GM10266 (cell line): Measurements from ENCODE around the gene RBMS2.
"Not testable (repeated sequence)": the region's sequence is repeated elsewhere in the genome, so short reads cannot be mapped to it uniquely, and the experiment has no call there.

Source experiments
- DNase-seq: peaks from one replicate; pipeline ENCODE4 v3.0.0; 2012; ENCODE audit errors: extremely low spot score
- CTCF ChIP-seq: IDR thresholded peaks from 2 replicates; pipeline ENCODE4 v1.5.1; 2012; ENCODE audit warnings: mild to moderate bottlenecking, low read depth; ENCODE audit not compliant: control insufficient read depth, insufficient read depth; ENCODE audit errors: missing control alignments

RBMS2 gene

GRCh38 chr12:56484566-56484965 is 37.1 kb upstream of the RBMS2 start:
- DNase-seq, result no peak
- no peak for TF ChIP-seq CTCF

DNA sequence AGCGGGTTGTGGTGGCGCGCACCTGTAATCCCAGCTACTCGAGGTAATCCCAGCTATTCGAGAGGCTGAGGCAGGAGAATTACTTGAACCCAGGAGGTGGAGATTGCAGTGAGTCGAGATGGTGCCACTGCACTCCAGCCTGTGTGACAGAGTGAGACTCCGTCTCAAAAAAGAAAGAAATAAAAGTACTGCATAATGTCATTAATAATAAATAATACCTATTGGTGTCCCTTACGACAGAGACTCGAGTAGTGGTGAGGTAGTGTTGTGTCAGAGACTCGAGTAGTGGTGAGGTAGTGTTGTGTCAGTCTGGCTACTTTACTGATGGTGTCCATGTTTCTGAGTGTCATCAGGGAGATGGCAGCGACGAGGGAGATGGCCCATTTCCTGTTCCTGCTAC is 34.9 kb upstream of the RBMS2 start:
- DNase-seq, result no peak
- no peak for TF ChIP-seq CTCF

DNA sequence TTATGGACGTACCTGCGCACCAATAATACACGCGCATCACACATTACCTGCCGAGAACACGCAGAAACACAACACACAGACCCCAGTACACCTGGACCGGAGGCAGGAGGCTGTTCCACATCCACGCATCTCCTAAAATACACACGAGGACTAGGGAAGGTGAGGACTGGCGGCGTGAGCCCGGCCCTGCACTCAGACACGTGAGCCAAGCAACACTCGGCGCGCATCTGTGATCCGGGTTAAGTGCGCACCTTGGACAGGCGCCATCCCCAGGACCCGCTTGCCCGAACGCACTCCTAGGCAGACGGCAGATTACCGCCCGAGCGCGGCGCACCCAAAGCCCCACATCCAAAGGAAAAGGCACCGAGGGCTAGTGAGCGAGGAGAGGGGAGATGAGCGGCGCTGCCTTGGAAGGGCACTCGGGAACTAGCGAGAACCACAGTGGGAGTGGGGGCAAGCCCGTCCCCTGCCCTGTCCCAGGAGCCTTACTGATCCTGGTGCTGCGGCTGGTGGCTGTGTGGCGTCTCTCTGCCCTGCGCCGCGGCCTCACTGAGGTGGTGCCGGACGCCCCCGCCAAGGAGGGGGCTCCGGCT is 34.1 kb upstream of the RBMS2 start:
- no peak for TF ChIP-seq CTCF
- peak; percentile 38 for DNase-seq

GRCh38 chr12:56488041-56488955 is 33.3 kb upstream of the RBMS2 start, which contains the start of gene GLS2:
TSS of gene GLS2 (minus strand) at chr12:56488161. CDS start at chr12:56488118, 43 bp downstream.
- peak; percentile 94 for DNase-seq
- TF ChIP-seq CTCF, result no peak

DNA sequence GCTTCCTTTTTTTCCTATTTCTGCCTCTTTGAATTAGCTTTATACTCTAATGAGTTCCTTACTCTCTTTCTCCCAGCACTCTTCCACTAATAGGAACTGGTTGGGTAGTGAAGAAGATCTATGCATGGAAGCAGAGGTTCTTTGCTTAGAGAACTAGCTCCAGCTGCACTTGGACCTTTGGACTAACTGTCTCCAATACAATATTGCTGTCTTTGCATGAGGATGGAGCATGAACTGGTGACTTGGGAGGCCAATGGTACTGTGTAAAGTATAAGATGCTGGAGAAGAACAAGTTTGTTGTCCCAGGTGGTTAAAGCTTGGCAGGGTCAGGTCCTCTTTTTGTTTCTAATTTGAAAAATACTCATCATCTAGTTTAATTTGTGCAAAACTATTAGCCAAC is 31.3 kb upstream of the RBMS2 start:
- DNase-seq, result no peak
- no peak for TF ChIP-seq CTCF

DNA sequence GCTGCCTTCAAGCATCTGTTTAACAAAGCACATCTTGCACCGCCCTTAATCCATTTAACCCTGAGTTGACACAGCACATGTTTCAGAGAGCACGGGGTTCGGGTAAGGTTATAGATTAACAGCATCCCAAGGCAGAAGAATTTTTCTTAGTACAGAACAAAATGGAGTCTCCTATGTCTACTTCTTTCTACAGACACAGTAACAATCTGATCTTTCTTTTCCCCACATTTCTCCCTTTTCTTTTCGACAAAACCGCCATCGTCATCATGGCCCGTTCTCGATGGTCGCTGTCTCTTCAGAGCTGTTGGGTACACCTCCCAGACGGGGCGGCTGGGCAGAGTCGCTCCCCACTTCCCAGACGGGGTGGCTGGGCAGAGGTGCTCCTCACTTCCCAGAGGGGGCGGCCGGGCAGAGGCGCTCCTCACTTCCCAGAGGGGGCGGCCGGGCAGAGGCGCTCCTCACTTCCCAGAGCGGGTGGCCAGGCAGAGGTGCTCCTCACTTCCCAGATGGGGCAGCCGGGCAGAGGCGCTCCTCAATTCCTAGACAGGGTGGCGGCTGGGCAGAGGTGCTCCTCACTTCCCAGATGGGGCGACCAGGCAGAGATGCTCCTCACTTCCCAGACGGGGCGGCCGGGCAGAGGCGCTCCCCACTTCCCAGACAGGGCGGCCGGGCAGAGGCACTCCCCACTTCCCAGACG is 28.1 kb upstream of the RBMS2 start:
- not testable (repeated sequence) for DNase-seq

DNA sequence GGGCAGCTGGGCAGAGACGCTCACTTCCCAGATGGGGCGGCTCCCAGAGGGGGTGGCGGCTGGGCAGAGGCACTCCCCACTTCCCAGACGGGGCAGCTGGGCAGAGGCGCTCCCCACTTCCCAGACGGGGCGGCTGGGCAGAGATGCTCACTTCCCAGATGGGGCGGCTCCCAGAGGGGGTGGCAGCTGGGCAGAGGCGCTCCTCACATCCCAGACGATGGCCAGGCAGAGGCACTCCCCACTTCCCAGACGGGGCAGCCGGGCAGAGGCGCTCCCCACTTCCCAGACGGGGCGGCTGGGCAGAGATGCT is 27.6 kb upstream of the RBMS2 start:
- DNase-seq, result not testable (repeated sequence)

DNA sequence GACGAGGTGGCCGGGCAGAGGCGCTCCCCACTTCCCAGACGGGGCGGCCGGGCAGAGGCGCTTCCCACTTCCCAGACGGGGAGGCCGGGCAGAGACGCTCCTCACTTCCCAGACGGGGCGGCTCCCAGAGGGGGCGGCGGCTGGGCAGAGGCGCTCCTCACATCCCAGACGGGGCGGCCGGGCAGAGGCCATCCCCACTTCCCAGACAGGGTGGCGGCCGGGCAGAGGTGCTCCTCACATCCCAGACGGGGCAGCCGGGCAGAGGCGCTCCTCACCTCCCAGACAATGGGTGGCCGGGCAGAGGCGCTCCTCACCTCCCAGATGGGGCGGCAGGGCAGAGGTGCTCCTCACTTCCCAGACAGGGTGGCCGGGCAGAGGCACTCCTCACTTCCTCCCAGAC is 27.1 kb upstream of the RBMS2 start:
- DNase-seq, result not testable (repeated sequence)
